ENCODE results near the gene OR51B5.

DNA sequence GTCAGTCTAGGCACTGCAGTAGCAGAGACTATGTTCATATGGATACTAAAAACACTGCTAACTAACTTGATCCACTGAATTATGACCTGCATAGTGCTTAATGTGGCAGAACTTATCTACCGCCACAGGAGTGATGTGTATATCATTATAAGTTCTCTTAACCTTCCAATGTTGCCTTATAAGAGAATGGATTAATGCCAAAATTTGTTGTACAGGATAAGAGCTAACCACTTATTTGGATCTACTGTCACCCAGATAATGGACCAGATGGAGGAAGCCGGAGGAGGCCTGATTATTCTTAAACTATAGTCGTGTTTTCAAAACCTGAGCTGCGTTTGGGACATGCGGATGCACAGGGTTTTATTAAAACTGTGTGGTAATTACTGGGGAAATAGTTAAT, 39.7 kb downstream of the OR51B5 start:
- TF ChIP-seq GATA3 (IDR thresholded peaks at IDR 0.05; ENCODE audit: low read depth, low read length) (no peak), GATA2 (IDR thresholded peaks at IDR 0.05; ENCODE audit: low read depth, low read length) (no peak)
